Ishikawa (cell line): ENCODE measurements around the gene STPG4.

Experiments
- CEBPB ChIP-seq: IDR thresholded peaks from 2 replicates; pipeline ENCODE4 v1.6.1; 2012
- CREB1 ChIP-seq: IDR thresholded peaks from 2 replicates; pipeline ENCODE4 v1.6.1; 2012; ENCODE audit warnings: low read depth
- EGR1 ChIP-seq: IDR thresholded peaks from 2 replicates; pipeline ENCODE4 v1.6.1; 2012
- EP300 ChIP-seq: IDR thresholded peaks from 2 replicates; pipeline ENCODE4 v1.6.1; 2012; ENCODE audit warnings: borderline replicate concordance
- FOXM1 ChIP-seq: IDR thresholded peaks from 2 replicates; pipeline ENCODE4 v1.6.1; 2012; ENCODE audit warnings: low read depth, borderline replicate concordance
- NFIC ChIP-seq: IDR thresholded peaks from 2 replicates; pipeline ENCODE4 v1.6.1; 2012
- RAD21 ChIP-seq: IDR thresholded peaks from 2 replicates; pipeline ENCODE4 v1.6.1; 2012; ENCODE audit warnings: low read depth
- TAF1 ChIP-seq: IDR thresholded peaks from 2 replicates; pipeline ENCODE4 v1.6.1; 2012; ENCODE audit warnings: low read depth, mild to moderate bottlenecking
- TCF12 ChIP-seq: IDR thresholded peaks from 2 replicates; pipeline ENCODE4 v1.6.1; 2012; ENCODE audit warnings: low read depth
- TEAD4 ChIP-seq: IDR thresholded peaks from 2 replicates; pipeline ENCODE4 v1.6.1; 2012
- YY1 ChIP-seq: IDR thresholded peaks from 2 replicates; pipeline ENCODE4 v1.6.1; 2012; ENCODE audit warnings: low read depth
- ZBTB7A ChIP-seq: IDR thresholded peaks from 2 replicates; pipeline ENCODE4 v1.6.1; 2012; ENCODE audit warnings: low read depth
- TF ChIP-seq, protein P1 (sequence below): IDR thresholded peaks from 2 replicates; pipeline ENCODE4 v1.6.1; 2012
- TF ChIP-seq, protein P2 (sequence below): IDR thresholded peaks from 2 replicates; pipeline ENCODE4 v1.6.1; 2012; ENCODE audit warnings: low read depth, mild to moderate bottlenecking
- TF ChIP-seq, protein P3 (sequence below): IDR thresholded peaks from 2 replicates; pipeline ENCODE4 v1.6.1; 2012

Gene STPG4

DNA sequence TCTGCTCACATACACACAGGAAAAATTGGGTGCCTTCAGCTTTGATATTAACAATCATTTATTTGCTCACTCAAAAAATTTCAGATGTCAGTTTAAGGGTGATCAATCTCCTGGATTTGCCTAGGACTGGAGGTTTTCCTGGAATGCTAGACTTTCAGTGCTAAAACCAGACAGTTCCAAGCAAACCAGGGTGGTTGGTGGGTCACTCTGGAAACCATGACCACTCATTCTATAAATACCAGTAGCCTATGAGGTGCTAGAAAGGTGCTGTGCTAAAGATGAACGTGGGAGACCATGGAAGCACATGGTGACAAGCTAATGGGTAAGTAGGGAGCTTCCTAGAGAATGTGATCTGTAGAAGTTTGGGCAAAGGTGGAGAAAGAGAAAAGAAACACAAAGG lies 25.4 kb upstream of the STPG4 start:
- TF ChIP-seq, protein P1, sequence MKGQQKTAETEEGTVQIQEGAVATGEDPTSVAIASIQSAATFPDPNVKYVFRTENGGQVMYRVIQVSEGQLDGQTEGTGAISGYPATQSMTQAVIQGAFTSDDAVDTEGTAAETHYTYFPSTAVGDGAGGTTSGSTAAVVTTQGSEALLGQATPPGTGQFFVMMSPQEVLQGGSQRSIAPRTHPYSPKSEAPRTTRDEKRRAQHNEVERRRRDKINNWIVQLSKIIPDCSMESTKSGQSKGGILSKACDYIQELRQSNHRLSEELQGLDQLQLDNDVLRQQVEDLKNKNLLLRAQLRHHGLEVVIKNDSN, result no peak
- TF ChIP-seq TAF1 (no peak), NFIC (no peak), CEBPB (no peak), EGR1 (no peak), FOXM1 (no peak), TEAD4 (no peak), YY1 (no peak), RAD21 (no peak), ZBTB7A (no peak), EP300 (no peak), TCF12 (no peak), CREB1 (no peak)
- TF ChIP-seq, protein P2, sequence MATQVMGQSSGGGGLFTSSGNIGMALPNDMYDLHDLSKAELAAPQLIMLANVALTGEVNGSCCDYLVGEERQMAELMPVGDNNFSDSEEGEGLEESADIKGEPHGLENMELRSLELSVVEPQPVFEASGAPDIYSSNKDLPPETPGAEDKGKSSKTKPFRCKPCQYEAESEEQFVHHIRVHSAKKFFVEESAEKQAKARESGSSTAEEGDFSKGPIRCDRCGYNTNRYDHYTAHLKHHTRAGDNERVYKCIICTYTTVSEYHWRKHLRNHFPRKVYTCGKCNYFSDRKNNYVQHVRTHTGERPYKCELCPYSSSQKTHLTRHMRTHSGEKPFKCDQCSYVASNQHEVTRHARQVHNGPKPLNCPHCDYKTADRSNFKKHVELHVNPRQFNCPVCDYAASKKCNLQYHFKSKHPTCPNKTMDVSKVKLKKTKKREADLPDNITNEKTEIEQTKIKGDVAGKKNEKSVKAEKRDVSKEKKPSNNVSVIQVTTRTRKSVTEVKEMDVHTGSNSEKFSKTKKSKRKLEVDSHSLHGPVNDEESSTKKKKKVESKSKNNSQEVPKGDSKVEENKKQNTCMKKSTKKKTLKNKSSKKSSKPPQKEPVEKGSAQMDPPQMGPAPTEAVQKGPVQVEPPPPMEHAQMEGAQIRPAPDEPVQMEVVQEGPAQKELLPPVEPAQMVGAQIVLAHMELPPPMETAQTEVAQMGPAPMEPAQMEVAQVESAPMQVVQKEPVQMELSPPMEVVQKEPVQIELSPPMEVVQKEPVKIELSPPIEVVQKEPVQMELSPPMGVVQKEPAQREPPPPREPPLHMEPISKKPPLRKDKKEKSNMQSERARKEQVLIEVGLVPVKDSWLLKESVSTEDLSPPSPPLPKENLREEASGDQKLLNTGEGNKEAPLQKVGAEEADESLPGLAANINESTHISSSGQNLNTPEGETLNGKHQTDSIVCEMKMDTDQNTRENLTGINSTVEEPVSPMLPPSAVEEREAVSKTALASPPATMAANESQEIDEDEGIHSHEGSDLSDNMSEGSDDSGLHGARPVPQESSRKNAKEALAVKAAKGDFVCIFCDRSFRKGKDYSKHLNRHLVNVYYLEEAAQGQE, result no peak
- TF ChIP-seq, protein P3, sequence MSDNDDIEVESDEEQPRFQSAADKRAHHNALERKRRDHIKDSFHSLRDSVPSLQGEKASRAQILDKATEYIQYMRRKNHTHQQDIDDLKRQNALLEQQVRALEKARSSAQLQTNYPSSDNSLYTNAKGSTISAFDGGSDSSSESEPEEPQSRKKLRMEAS, result no peak

DNA sequence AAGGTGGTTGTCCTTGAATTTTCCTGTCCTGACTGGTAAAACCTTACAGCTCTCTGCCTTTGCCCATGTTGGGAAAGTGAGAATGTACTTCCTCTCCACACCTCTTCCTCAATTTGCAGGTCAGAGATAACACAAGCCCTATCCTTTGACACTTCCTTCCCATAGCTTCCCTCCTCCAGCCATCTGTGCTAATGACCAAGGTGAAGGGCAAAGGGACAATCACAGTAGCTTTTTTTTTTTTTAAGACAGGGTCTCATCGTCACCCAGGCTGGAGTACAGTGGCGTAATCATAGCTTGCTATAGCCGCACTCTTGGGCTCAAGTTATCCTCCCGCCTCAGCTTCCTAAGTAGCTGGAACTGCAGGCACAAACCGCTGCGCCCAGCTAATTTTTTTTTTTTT lies 24.3 kb upstream of the STPG4 start:
- no peak for TF ChIP-seq RAD21
- TF ChIP-seq, protein P1, result no peak
- TF ChIP-seq YY1, result no peak

DNA sequence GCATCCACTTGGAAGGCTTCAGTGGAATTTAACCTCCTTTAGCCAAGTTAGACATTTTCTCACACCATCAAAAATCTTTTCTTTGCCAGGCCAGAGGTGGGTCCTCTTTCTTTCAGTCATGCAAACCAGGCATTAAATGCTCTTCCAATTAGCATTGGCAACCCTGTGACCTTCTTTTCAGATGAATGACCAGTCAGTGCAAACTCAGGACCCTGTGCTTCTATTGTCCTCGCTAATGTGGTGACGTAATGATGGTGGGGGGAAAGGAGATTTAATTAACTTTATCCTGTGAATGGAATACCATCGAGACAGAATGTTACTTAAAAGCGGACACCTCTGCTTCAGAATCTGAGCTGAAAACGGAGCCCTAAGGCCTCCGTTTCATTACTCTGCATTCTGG lies 23.2 kb upstream of the STPG4 start:
- TF ChIP-seq TCF12 (no peak), EGR1 (no peak), CEBPB (no peak), EP300 (no peak), TAF1 (no peak)
- TF ChIP-seq, protein P2, result no peak

DNA sequence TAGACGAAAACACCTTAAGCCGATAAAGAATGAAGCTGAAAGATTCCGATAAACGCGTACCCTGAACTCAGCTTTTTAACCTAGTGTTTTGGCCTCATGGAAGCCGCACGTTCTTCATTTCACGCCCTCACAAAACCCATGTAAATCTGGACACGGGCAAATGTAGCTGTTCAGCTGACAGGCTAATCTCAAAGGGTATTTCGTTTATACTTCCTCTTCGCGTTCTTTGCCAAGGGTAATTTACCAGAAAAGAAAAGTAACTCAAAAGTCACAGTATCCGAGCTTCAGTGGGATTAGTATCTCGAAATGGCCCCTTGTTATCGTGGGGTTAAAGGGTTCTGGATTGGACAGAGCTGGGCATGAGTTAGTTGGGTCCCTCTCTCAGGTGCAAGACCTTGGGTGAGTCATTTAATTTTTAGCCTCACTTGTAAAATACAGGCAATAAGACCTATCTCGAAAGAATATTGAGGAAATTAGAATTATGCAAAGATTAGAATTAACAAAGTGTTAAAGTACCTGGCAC lies 22.0 kb upstream of the STPG4 start:
- TF ChIP-seq, protein P2, result no peak
- TF ChIP-seq TEAD4 (no peak), CEBPB (no peak), YY1 (no peak), EGR1 (no peak), TCF12 (no peak), TAF1 (no peak)
- TF ChIP-seq, protein P3, result no peak; the same call in 1 of the 2 replicates

DNA sequence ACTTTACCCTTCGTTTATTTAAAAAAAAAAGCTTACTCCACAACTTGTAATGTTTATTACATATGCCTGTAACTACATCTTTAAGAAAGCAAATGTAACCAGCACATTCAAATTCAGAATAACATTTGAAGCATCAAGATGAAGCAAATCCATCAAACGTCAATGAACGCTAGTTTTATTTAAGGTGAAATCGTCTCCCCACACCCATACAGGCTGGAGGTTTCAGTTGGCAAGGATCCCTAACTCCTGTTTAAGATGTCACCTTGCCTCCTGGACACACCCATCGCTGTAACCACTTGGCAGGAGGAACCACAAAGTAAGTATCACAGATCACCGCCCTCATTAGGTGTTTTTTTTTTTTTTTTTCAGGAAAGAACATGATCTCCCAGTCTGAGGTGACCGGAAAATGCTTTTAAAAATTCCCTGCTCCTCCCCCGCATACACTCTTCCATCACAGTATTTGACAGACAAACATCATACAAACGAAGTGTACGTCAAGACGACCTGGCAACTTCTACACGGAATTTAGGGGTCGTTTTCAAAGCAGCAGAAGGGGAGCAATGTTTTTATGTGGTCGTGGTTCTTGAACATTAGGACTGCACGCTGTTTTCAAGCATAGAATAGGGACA lies 19.7 kb upstream of the STPG4 start:
- peak; percentile 26; the same call in 1 of the 2 replicates for TF ChIP-seq CREB1
- TF ChIP-seq EGR1, result peak; percentile 64
- TF ChIP-seq CEBPB, result no peak
- TF ChIP-seq, protein P2, result no peak
- TF ChIP-seq NFIC, result peak; percentile 74
- TF ChIP-seq TAF1, result no peak
- no peak for TF ChIP-seq RAD21
- TF ChIP-seq, protein P3, result peak; percentile 41; the same call in 1 of the 2 replicates
- TF ChIP-seq, protein P1, result no peak
- no peak for TF ChIP-seq FOXM1
- peak; percentile 55; the same call in 1 of the 2 replicates for TF ChIP-seq TEAD4
- no peak for TF ChIP-seq TCF12
- TF ChIP-seq ZBTB7A, result no peak
- no peak for TF ChIP-seq YY1
- 0 out of 2 replicates have a peak, but pooled peaks have one; percentile 15 for TF ChIP-seq EP300
